ENCODE results near the gene FGF2.
"Not testable (repeated sequence)": the region's sequence is repeated elsewhere in the genome, so short reads cannot be mapped to it uniquely, and the experiment has no call there.

The FGF2 gene

DNA sequence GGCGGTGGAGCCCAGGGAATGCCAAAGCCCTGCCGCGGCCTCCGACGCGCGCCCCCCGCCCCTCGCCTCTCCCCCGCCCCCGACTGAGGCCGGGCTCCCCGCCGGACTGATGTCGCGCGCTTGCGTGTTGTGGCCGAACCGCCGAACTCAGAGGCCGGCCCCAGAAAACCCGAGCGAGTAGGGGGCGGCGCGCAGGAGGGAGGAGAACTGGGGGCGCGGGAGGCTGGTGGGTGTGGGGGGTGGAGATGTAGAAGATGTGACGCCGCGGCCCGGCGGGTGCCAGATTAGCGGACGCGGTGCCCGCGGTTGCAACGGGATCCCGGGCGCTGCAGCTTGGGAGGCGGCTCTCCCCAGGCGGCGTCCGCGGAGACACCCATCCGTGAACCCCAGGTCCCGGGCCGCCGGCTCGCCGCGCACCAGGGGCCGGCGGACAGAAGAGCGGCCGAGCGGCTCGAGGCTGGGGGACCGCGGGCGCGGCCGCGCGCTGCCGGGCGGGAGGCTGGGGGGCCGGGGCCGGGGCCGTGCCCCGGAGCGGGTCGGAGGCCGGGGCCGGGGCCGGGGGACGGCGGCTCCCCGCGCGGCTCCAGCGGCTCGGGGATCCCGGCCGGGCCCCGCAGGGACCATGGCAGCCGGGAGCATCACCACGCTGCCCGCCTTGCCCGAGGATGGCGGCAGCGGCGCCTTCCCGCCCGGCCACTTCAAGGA is at the start of gene FGF2:
Gene FGF2 (plus strand): TSS at position 279 of the 705 bp plus-strand sequence. CDS start 344 bp downstream, at position 623.
- DNase-seq (ENCODE audit: low read depth) = no peak

DNA sequence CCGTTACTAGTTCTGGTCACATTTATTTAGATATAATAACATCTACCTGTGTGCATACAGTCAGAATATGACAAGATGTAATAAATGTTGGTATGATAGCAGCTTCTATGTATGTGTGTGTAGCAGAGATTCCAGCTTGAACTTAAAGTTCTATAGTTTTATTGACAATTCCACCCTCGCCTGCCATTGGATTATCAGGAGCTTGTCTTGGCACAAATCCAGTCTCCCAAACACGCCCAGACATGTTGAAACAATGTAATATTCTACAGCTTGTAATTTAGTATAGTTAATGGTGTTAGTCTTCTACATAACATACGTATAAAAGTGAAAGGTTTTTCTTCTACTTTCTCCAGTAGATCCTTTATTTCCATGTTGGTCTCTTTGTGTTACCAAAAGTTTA is 49.7 kb upstream of the FGF2 start:
- no peak for DNase-seq (ENCODE audit: low read depth)

- no peak for DNase-seq (ENCODE audit: low read depth)
Measured at GRCh38 chr4:122777846-122778673, 48.6 kb upstream of the FGF2 start.

- DNase-seq (ENCODE audit: low read depth) = no peak
Measured at GRCh38 chr4:122781486-122781885, 45.1 kb upstream of the FGF2 start.

- DNase-seq (ENCODE audit: low read depth) = peak; percentile 86
Measured at GRCh38 chr4:122783301-122784215, 43.1 kb upstream of the FGF2 start.

GRCh38 chr4:122784261-122784660 is 42.4 kb upstream of the FGF2 start:
- no peak for DNase-seq (ENCODE audit: low read depth)

DNA sequence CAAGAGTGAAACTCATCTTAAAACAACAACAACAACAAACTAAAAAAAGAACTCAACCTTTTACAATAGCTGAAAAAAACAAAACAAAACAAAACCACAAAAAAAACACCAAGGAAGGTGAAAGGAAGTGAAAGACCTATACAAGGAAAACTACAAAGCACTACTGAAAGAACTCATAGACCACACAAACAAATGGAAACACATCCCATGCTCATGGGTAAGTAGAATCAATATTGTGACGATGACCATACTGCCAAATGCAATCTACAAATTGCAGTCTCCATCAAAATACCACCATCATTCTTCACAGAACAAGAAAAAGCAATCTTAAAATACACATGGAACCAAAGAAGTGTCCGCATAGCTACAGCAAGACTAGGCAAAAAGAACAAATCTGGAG is 41.5 kb upstream of the FGF2 start:
- DNase-seq (ENCODE audit: low read depth) = no peak

DNA sequence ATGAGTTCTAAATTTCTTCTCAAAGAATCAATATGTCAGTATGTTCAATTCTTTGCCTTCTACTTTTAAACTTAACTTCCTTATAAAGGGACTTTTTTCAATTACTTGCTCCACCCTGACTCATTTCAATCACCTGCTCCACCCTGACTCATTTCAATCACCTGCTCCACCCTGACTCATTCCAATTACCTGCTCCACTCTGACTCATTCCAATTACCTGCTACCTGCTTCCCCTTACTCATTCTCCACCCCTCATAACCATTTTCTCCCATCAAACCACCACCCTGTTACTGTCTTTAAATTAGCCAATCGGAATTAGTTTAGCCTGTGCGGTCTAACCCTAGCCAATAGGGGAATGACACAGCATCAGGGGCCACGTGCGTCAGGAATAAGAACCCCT is 40.3 kb upstream of the FGF2 start:
- not testable (repeated sequence) for DNase-seq (ENCODE audit: low read depth)

DNA sequence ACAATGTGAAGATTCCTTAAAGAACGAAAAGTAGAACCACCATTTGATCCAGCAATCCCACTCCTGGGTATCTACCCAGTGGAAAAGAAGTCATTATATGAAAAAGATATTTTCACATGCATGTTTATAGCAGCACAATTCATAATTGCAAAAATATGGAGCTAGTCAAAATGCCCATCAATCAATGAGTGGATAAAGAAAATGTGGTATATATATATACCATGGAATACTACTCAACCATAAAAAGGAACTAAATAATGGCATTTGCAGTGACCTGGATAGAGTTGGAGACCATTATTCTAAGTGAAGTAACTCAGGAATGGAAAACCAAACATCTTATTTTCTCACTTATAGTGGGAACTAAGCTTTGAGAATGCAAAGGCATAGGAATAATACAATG is 39.7 kb upstream of the FGF2 start:
- not testable (repeated sequence) for DNase-seq (ENCODE audit: low read depth)

DNA sequence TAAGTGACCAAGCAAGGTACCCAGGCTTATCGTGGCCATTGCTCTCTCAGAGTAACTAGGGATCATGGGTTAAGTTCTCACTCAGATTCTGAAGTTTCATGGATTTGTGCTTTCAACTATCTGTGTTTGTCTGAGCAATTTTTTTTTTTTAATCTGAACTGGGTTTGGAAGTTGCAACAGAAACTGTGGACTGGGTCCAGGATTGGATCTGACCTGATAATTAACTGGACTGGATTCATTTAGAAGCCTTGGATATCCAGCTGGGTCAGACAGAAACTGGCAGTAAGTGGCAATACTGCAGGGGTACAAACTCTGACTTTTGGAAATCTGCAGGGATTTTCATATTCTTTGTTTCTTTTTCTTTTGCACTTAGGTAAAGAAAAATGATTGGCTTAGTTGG is 38.7 kb upstream of the FGF2 start:
- no peak for DNase-seq (ENCODE audit: low read depth)

DNA sequence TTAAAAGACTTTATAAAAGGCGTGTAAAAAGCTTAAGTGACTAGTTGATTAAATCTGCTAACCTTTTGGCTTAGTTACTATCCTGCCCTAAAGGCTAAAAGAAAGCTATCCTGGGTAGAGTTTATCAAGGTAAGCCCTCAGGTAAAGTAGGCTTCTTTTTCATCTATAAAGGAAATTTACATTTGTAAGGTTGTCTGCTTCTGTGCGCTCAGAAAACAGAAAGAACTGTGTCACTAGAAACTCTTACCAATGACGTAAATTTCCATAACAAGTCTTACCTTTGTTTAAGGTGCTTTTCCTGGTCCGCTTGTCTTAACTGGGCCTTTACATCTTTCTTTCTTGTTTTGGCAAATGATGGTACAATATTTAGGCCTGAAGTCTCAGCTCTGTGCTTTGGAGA is 37.7 kb upstream of the FGF2 start:
- no peak for DNase-seq (ENCODE audit: low read depth)

- DNase-seq (ENCODE audit: low read depth) = no peak
Measured at GRCh38 chr4:122793811-122794210, 32.8 kb upstream of the FGF2 start.

DNA sequence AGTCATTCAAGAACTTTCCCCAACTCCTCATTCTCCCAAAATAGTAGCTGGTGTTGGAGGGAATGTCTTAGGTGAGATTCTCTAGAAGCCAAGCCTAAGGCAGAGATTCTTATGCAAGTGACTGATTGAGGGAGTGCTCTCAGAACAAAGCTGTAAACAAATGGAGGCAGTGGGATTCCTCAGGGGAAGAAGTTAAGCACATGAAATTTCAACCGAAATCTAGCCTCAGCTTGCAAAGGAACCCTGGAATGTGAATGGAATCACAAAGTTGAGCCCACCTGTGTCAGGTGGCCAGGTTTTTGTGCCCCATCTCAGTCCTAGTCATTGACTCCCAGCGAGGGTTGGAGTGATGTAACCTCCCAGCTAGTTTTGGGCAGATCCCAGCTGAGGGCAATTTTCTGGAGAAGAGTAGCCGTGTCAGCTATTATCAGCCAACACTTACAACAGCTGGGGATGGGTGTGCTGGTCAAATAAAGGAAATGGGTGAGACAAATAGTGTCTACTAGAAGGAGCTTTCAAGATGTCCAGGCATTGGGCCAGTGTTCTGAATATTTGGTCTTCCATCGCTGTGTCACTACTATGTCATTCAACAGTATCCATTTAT is 29.7 kb upstream of the FGF2 start:
- DNase-seq (ENCODE audit: low read depth) = no peak

- no peak for DNase-seq (ENCODE audit: low read depth)
Measured at GRCh38 chr4:122797405-122798094, 29.1 kb upstream of the FGF2 start.

- DNase-seq (ENCODE audit: low read depth) = peak; percentile 85
Measured at GRCh38 chr4:122798101-122798500, 28.5 kb upstream of the FGF2 start.

DNA sequence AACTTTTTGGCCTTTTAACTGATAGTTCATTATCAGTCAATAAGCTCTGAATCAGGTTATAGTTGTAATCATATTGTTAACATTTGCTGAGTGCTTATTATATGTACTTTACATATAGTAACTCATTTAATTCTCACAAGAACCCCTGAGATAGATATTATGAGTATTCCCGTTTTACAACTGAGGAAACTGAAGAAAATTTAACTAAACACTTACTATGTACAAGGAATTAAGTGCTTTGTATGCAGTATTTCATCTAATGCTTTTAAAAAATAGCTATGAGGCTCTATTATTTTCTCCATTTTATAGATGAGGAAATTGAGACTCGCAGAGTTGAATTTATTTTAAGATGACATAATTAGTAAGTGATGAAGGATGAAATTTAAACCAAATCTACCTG is 27.7 kb upstream of the FGF2 start:
- DNase-seq (ENCODE audit: low read depth) = no peak

DNA sequence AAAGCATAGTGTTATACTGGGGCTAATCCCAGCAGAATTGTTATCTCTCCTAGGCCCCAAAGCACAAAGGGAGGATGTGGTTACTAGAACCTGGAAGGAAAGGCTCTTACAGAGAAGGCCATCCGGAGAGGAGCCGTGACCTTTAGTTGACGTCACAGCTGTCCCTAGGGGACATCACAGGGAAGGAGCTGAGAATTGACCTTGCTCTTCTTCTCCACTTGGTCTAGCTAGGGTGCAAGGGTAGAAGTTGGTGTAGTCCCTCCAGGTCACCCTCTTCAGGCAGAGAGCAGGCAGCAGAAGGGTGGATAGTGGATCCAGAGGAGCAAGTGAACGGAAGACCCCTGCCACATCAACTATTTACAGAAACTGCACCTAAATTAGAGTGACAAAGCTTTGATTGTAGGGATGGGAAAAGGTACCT is 22.8 kb upstream of the FGF2 start:
- DNase-seq (ENCODE audit: low read depth) = no peak

GRCh38 chr4:122806981-122807679 is 19.5 kb upstream of the FGF2 start:
- no peak for DNase-seq (ENCODE audit: low read depth)

DNA sequence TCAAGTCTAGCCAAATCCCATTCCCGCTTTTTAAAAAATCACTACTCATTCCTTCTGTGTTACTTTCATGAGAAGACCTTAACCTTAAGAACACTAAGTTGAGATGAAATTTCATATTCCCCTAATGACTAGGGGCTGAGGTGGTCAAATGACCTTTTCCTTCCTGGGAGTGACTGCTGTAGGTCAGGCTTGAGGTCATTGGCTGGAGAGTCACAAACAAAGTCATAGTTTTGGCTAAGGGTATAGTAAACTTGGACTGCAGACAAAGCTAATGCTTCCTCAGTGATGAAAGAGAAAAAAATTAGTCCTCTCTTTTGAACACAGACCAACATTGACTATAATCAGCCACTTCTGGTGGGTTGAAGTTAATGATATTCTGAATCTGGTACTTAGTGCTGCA is 16.0 kb upstream of the FGF2 start:
- no peak for DNase-seq (ENCODE audit: low read depth)

DNA sequence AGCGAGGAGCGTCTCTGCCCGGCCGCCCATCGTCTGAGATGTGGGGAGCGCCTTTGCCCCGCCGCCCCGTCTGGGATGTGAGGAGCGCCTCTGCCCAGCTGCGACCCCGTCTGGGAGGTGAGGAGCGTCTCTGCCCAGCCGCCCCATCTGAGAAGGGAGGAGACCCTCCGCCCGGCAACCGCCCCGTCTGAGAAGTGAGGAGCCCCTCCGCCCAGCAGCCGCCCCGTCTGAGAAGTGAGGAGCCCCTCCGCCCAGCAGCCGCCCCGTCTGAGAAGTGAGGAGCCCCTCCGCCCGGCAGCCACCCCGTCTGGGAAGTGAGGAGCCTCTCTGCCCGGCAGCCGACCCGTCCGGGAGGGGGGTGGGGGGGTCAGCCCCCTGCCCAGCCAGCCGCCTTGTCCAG is 14.8 kb upstream of the FGF2 start:
- not testable (repeated sequence) for DNase-seq (ENCODE audit: low read depth)

DNA sequence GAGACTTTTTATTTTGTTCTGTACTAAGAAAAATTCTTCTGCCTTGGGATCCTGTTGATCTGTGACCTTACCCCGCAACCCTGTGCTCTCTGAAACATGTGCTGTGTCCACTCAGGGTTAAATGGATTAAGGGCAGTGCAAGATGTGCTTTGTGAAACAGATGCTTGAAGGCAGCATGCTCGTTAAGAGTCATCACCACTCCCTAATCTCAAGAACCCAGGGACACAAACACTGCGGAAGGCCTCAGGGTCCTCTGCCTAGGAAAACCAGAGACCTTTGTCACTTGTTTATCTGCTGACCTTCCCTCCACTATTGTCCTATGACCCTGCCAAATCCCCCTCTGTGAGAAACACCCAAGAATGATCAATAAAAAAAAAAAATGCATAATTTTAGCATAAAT is 13.8 kb upstream of the FGF2 start:
- not testable (repeated sequence) for DNase-seq (ENCODE audit: low read depth)
